GM18498 (cell line): ENCODE data around the gene HNRNPL.
"Not testable (repeated sequence)": the region's sequence is repeated elsewhere in the genome, so short reads cannot be mapped to it uniquely, and the experiment has no call there.

Source experiments
- ATAC-seq: cut with Tn5 transposase; IDR thresholded peaks from one replicate; pipeline ENCODE4 v1.9.1; 2021; ENCODE audit warnings: mild to moderate bottlenecking, moderate library complexity; ENCODE audit not compliant: unreplicated experiment

HNRNPL gene

DNA sequence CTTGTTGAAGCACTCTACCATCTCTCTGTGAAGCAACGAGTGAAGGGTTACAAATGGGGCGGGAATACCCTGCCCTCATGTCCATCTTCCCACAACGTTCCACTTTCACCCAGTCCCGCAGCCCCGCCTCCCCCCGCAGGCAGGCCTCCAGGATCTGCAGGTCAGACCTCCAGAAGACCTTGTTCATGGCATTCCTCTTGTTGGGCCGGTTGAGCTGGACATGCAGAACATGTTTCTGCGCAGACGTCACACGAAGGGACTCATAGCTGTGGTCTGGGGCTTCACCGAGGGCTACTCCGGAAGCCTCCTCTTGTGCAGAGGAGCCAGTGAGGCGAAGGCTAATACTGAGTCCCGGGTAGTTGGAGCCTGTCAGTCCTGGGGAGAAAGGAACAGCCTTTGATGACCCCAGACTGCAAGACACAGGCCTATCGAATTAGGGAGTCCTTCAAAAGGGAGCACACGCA is 18.6 kb downstream of the HNRNPL start:
- peak; percentile 46 for ATAC-seq

DNA sequence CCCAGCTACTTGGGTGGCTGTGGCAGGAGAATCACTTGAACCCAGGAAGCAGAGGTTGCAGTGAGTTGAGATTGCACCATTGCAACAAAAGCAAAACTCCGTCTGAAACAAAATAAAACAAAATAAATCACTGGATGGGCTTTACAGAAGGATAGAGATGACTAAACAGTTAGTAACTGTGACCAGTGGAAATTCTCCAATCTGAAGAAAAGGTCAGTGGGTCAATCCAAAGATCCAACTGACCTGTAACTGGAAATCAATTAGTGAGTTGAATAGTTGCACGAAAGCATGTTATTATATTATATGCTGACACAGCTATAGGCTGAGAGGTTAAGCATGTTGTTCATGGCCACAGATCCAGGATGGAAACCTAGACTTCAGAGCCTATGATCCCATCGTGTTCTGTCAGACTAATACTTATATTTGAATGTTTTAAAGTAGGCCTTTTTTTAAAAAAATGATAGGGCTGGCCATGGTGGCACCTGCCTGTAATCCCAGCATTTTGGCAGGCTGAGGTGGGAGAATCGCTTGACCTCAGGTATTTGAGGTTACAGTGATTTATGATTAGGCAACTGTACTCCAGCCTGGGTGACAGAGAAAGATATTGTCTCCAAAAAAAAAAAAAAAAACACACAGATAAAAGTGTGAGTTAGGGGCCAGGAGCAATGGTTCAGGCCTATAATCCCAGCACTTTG is 19.6 kb downstream of the HNRNPL start:
- ATAC-seq: no peak

DNA sequence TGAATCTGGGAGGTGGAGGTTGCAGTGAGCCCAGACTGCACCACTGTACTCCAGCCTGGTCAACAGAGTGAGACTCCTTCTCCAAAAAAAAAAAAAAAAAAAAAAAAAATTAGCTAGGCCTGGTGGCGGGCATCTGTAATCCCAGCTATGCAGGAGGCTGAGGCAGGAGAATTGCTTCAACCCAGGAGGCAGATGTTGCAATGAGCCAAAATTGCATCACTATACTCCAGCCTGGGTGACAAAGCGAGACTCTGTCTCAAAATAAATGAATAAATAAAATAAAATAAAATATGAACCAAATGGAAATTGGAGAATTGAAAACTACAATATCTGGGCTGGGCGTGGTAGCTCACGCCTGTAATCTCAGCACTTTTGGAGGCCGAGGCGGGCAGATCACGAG is 20.6 kb downstream of the HNRNPL start:
- ATAC-seq: not testable (repeated sequence)

DNA sequence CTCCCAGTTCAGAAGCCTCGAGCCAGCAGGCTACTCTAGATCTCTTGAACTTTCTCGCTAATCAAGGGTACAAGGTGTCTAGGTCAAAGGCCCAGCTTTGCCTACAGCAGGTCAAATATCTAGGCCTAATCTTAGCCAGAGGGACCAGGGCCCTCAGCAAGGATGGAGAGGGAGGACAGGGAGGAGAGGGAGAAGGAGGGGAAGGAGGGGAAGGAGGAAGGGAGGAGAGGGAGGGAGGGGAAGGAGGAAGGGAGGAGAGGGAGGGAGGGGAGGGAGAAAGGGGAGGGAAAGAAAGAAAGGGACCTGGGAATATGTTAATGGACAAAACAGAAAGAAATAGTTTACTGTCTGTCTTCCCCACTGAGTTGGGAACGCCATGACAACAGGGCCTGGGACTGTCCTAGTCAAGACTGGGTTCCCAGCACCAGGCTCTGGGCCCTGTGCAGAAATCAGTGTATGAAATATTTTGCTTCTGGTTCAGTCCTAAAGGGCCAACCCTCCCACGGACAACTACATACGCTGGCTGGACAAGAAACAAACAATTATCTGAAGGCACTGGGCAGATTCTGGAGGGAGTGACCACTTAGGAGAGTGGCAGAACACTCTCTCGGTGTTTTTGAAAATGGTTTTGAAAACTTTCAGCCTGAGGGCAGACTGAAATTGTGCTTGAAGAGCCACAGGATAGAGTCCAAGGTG is 22.8 kb downstream of the HNRNPL start:
- no peak for ATAC-seq

DNA sequence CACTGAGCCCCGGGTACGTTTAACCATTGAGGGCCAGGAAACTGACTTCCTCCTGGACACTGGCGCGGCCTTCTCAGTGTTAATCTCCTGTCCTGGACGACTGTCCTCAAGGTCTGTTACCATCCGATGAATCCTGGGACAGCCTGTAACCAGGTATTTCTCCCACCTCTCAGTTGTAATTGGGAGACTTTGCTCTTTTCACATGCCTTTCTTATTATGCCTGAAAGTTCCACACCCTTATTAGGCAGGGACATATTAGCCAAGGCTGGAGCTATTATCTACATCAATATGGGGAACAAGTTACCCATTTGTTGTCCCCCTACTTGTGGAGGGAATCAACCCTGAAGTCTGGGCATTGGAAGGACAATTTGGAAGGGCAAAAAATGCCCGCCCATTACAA is 23.9 kb downstream of the HNRNPL start:
- not testable (repeated sequence) for ATAC-seq

DNA sequence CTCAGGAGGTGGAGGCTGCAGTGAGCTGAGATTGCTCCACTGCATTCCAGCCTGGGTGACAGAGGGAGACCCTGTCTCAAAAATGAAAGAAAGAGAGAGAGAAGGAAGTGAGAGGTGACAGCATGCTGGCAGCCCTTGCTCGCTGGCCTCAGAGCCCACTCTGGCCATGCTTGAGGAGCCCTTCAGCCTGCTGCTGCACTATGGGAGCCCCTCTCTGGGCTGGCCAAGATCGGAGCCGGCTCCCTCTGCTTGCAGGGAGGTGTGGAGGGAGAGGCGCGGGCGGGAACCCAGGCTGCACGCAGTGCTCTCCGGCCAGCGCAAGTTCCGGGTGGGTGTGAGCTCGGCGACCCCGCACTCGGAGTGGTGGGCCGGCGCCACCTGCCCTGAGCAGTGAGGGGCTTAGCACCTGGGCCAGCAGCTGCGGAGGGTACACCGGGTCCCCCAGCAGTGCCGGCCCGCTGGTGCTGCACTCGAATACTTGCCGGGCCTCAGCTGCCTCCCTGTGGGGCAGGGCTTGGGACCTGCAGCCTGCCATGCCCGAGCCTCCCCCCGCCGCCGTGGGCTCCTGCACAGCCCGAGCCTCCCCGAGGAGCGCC is 28.5 kb downstream of the HNRNPL start:
- ATAC-seq: not testable (repeated sequence)

DNA sequence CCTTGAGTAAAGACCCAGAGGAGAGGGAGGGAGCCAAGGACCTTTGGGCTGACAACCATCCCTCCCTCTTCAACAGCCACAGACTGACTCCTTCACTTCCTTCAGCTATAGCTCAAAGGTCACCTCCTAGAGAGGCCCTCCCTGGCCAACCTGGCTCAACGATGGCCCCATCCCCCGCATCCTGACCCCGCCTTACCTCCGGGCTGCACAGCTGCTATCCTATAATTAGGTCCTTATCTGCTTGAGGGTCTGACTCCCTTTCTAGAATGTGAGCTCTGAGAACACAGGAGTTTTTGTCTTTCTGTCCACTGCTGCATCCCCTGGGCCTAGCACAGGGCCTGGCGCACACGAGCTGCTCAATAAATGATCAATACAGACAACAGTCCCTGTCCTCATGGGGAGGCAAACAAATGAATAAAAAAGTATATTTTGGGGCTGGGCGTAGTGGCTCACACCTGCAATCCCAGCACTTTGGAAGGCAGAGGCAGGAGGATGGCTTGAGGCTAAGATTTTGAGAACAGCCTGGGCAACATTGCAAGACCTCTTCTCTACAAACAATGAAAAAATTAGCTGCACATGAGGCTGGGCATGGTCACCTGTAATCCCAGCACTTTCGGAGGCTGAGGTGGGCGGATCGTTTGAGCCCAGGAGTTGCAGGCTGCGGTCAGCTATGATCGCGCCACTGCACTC is 30.4 kb downstream of the HNRNPL start:
- no peak for ATAC-seq

DNA sequence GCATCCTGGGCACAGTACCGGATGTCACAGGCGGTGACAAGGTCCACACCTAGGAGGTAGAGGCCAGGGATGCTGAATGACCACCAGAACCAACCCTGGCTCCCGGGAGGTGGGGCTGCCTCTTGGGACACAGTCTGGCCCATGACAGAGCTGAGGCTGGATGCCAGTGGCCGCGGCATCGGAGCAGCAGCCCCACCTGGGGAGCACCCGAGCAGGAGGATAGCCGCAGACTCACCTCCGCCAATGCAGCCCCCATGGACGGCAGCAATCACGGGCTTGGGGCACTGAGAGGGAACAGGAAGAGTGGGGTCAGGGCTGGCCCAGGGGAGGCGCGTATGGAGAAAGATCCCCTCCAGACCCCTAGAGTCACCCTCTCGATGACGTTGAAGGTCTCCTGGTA is 32.7 kb downstream of the HNRNPL start:
- ATAC-seq: no peak

DNA sequence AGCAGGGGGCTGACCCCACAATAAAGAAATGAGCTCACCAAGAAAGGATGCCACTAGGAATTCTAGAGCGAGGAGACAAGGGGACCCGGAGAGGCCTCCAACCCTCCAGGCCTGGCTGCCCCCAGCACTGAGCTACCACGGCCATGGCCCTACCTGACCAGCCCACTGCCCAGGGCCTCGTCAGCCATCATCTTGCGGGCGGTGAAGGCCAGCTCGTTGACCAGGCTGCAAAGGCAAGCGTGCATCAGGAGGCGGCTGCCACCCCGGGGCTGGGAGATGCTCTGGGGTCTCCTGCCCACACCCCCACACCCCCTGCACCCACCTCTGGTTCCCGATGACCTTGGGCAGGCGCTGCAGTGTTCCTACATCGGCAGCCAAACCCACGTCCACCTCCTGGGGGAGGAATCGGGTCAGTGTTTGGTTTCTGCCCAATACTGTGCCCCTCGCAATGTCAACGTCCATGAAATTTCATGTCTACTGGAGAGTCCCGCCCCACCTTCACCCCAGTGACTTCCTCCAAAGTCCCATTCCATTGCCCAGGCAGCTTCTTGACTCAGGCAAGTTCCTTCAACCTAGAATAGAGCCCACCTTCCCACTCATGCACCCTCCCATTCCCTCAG is 33.5 kb downstream of the HNRNPL start:
- no peak for ATAC-seq

DNA sequence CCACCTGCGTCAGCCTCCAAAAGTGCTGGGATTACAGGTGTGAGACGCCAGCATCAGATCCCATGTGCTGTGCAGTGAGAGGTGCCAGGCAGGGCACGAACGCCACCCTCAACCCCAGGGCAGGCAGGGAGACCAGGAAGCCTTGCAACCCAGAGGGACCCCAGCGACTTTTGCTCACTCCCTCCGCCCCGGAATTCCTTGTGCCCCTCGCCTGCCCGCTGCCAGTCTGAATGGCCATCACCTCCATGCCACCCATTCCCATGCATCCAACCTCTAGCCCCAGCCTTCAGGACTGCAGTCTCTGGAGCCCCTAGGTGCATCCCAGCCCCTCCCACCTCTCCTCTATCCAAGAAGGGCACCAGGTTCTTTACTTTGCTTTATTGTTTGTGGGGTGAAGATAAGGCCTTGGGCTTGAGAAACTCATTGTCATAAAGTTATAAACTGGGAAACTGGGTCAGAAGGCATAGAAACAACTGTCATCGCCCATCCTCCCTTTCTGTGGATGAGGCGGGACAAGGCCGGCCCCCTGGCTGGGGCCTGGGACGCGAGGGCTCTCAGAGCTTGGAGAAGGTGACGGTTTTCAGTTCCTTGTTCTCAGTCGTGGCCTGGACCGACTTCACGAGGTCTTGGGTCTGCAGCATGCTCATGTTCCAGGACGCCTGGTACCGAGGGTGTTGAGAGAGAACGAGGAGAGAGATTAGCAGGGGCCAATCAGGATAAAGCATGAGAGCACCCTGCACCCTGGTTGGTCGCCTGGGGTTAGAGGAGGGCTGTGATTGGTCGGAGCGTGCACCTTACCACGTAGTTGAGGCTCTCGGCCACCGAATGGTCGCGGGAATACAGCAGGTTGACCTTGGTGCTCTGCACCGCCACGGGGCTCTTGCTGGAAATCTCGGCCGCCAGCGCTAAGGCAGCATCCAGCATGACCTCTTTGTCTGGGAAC is 34.5 kb downstream of the HNRNPL start:
- ATAC-seq: no peak

DNA sequence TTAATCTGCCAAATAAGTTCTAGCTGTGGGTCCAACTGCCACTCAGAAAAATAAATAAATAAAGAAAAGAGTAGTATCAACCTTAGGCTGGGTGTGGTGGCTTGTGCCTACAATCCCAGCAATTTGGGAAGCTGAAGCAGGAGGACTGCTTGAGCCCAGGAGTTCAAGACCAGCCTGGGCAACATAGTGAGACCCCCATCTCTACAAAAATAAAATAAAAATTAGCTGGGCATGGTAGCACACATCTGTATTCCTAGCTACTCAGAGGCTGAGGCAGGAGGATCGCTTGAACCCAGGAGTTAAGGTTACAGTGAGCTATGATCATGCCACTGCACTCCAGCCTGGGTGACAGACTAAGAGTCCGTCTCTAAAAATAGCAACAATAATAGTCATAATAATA is 35.9 kb downstream of the HNRNPL start:
- ATAC-seq: not testable (repeated sequence)

DNA sequence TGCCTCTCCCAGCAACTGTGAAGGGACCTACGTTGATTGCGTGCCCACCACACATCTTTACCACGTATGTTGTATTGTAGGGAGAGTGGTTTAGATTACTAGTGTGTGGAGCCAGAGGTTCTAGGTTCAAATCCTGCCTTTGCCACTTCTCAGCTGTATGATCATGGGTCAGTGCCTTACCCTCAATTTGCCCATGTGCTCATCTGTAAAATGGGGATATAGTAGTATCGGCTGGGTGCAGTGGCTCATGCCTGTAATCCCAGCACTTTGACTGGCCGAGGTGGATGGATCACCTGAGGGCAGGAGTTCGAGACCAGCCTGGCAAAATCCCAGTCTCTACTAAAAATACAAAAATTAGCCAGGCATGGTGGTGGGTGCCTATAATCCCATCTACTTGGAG is 36.5 kb downstream of the HNRNPL start:
- ATAC-seq: no peak

DNA sequence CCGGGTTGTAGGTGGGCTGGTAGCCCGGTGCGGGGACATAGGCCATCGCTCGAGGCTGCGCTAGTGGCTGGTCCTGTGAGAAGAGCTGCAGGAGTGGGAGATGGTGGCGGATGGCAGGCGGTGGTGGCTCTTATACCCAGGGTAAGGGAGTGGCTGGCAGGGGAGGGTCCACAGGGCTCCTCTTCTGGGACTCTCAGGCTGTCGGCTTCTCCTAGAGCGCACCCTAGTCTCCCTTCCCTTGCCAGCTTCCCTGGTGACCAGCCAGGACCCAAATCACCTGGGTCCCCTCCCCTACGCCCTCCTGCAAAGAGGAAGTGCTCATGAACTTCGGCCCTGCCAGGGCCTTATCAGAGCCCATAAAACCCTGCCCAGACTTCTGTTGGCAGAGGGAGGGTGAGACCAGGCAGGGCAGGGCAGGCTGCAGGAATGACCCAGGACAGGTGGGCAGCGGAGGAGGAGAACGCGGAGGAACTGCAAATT is 36.9 kb downstream of the HNRNPL start, which contains the start of gene LGALS4:
LGALS4 (minus strand) TSS at position 105 of the 480 bp plus-strand sequence; CDS start at position 46, 59 bp downstream.
- ATAC-seq: no peak

DNA sequence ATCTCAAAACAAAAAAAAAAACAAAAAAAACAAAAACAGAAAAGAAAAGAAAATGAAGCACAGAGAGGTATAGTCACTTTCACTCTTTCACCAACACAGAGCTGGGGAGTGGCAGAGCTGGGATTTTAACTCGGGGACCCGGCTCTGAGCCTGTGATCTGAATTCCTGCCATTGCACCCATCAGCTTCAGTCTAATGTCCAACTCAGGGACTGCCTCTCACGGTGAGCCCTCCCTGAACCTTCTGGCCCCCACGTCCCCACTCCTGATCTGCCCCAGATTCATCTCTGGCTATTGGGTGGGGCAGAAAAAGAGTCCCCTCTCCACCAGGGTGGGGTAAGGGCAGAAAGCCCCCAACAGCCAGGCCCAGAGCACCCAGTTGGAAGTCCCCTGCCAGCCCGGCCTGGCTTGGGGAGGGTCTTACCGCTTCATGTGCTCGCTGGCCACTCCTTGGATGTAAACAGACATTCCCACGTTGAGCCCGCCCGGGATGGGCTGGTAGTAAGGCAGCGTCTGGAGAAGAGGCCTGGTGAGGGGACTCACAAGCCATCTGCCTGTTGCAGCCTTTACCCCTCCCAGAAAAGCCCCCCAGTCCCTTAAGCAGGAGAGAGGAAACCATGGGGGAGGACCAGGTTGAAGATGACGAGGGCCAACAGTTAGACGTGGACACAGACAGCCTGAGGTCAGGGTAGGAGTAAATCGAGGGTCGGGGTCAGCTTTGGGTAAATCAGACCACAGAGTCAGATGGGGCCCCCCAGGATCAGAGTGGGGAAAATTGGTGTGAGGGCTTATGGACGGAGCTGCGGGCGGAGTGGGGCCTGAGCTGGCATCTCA is 37.6 kb downstream of the HNRNPL start:
- ATAC-seq: no peak

DNA sequence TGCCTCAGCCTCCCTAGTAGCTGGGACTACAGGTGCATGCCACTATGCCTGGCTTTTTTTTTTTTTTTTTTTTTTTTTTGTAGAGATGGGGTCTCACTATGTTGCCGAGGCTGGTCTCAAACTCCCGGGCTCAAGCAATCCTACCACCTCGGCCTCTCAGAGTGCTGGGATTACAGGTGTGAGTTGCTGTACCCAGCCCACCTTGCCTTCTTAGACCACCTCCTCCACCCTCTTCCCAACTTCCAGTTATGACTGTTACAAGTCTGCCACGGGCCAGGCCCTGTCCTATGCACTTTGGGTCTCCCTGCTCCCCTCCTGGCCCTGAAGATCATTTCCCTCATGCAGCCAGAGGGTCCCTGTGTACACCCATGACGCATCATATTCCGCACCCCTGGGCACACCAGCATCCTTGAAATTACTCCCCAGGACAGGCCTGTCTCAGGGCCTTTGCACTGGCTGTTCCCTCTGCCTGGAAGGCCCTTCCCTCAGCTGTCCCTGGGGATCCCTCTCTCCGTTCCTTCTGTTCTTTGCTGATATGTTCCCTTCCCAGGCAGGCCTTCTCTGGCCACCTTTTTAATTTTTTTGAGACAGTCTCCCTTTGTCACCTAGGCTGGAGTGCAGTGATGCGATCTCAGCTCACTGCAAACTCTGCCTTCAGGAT is 40.1 kb downstream of the HNRNPL start:
- no peak for ATAC-seq

DNA sequence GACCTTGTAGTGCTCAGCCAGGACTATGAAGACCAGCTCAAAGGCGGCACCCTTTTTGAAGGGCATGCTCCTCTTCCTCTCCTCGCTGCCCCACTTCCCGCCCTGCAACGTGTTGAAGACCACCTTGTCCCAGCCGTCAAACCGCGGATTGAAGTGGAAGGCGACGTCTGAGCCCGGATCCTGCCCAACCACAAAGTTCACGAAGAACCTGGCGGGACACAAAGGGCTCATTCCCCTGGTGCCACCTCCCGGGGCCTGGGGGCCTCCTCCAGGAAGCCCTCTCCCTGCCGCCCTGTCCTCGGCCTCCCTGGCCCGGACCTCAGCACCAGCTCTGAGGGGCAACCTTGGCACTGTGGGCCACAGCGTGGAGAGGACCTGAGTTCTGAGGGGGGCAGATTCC is 41.0 kb downstream of the HNRNPL start:
- no peak for ATAC-seq

DNA sequence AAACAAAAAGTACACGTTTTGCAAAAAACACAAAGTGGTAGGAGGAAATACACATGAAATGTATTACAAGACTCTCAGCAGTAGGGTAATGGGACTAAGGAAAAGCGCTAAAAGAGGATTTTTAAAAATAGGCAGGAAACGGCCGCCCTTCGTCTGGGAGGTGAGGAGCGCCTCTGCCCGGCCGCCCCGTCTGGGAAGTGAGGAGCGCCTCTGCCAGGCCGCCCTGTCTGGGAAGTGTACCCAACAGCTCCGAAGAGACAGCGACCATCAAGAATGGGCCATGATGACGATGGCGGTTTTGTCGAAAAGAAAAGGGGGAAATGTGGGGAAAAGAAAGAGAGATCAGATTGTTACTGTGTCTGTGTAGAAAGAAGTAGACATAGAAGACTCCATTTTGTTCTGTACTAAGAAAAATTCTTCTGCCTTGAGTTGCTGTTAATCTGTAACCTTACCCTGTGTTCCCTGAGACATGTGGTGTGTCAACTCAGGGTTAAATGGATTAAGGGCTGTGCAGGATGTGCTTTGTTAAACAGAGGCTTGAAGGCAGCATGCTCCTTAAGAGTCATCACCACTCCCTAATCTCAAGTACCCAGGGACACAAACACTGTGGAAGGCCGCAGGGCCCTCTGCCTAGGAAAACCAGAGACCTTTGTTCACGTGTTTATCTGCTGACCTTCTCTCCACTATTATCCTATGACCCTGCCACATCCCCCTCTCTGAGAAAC is 42.2 kb downstream of the HNRNPL start:
- not testable (repeated sequence) for ATAC-seq

DNA sequence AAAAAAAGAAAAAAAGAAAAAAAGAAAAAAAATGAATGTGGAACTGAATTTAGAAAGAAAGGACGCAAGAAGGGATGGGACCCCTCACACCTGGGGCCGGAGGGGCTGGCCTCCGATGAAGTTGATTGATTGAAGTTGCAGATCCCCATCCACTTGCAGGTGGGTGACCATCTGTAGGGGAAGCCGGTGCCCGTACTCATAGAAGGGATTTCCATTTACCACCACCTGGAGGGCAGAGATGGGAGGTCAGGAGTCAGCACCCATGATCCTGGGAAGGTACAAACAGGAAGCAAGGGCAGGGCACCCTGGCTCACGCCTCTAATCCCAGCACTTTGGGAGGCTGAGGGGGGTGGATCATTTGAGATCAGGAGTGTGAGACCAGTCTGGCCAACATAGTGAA is 43.4 kb downstream of the HNRNPL start:
- no peak for ATAC-seq
